Neural cell (in vitro differentiated cells): ENCODE measurements around the gene TBCC. TPM values are rescaled to one million over a fixed set of nuclear protein-coding genes. Genes with fewer than 3 reads are reported as not detected.

Source experiments
- H2AFZ ChIP-seq: fragments of 200-600, 300-800 bp; sonication (generic), shearing (Covaris generic); 2 replicates; pipeline ENCODE4 v1.6.0; 2014; ENCODE audit warnings: low read depth, mild to moderate bottlenecking, antibody characterized with exemption, low read length, moderate library complexity
- H3F3A ChIP-seq: fragments of 200-600 bp; shearing (Covaris generic); 2 replicates; pipeline ENCODE4 v1.6.1; 2016; ENCODE audit warnings: mild to moderate bottlenecking, moderate library complexity, mixed read lengths, antibody characterized with exemption, low read length; ENCODE audit not compliant: insufficient read depth, poor library complexity, severe bottlenecking
- H3K27ac ChIP-seq: fragments of 200-600, 300-800 bp; sonication (generic), shearing (Covaris generic); 2 replicates; pipeline ENCODE4 v1.5.1; 2014; ENCODE audit warnings: mild to moderate bottlenecking, low read length, moderate library complexity
- H3K27me3 ChIP-seq: fragments of 300-800, 200-600 bp; sonication (generic), shearing (Covaris generic); 2 replicates; pipeline ENCODE4 v1.6.0; 2014; ENCODE audit warnings: mild to moderate bottlenecking, low read depth, low read length, moderate library complexity; ENCODE audit not compliant: insufficient read depth
- H3K36me3 ChIP-seq: fragments of 300-800, 200-600 bp; sonication (generic), shearing (Covaris generic); 2 replicates; pipeline ENCODE4 v1.5.1; 2014; ENCODE audit warnings: mild to moderate bottlenecking, antibody characterized with exemption, low read length, moderate library complexity; ENCODE audit not compliant: insufficient read depth
- H3K4me2 ChIP-seq: fragments of 300-800, 200-600 bp; sonication (generic), shearing (Covaris generic); 2 replicates; pipeline ENCODE4 v1.6.0; 2014; ENCODE audit warnings: mild to moderate bottlenecking, low read length
- H3K4me3 ChIP-seq: fragments of 300-800, 200-600 bp; sonication (generic), shearing (Covaris generic); 2 replicates; pipeline ENCODE4 v1.5.1; 2014; ENCODE audit warnings: mild to moderate bottlenecking, low read length, moderate library complexity
- H3K79me2 ChIP-seq: fragments of 200-600 bp; shearing (Covaris generic); replicated peaks from 2 replicates; pipeline ENCODE4 v1.6.0; 2014; ENCODE audit warnings: mild to moderate bottlenecking, low read length, moderate library complexity; ENCODE audit not compliant: insufficient read depth
- H3K9ac ChIP-seq: fragments of 300-800, 200-600 bp; sonication (generic), shearing (Covaris generic); 2 replicates; pipeline ENCODE4 v1.6.1; 2016; ENCODE audit warnings: mild to moderate bottlenecking, low read length, mixed read lengths
- H3K9me2 ChIP-seq: fragments of 200-600 bp; shearing (Covaris generic); 2 replicates; pipeline ENCODE4 v1.6.1; 2016; ENCODE audit warnings: mild to moderate bottlenecking, low read length, mixed read lengths; ENCODE audit not compliant: insufficient read depth
- H3K9me3 ChIP-seq: fragments of 200-600, 300-800 bp; sonication (generic), shearing (Covaris generic); 2 replicates; pipeline ENCODE4 v1.6.1; 2016; ENCODE audit warnings: mild to moderate bottlenecking, mixed run types, low read length, moderate library complexity, mixed read lengths
- H4K20me1 ChIP-seq: fragments of 200-600 bp; shearing (Covaris generic); 2 replicates; pipeline ENCODE4 v1.6.1; 2016; ENCODE audit warnings: mild to moderate bottlenecking, mixed run types; ENCODE audit not compliant: insufficient read depth
- EP300 ChIP-seq: fragments of 450-650 bp; conservative IDR thresholded peaks from 2 replicates; pipeline ENCODE4 v1.6.1; 2014; ENCODE audit warnings: antibody characterized with exemption, mild to moderate bottlenecking, moderate library complexity; ENCODE audit not compliant: poor library complexity, severe bottlenecking
- EZH2 ChIP-seq: fragments of 200-600, 300-800 bp; shearing (Covaris generic), sonication (generic); IDR thresholded peaks from 2 replicates; pipeline ENCODE4 v1.6.1; 2014; ENCODE audit warnings: antibody characterized with exemption, low read length, borderline replicate concordance, mild to moderate bottlenecking; ENCODE audit not compliant: insufficient read depth, poor library complexity, severe bottlenecking
- MXI1 ChIP-seq: fragments of 450-650 bp; conservative IDR thresholded peaks from 2 replicates; pipeline ENCODE4 v1.6.1; 2014; ENCODE audit warnings: antibody characterized with exemption, mild to moderate bottlenecking; ENCODE audit not compliant: poor library complexity, severe bottlenecking
- POLR2AphosphoS5 ChIP-seq: IDR thresholded peaks from 2 replicates; pipeline ENCODE4 v1.6.1; 2012
- RAD21 ChIP-seq: fragments of 450-650 bp; conservative IDR thresholded peaks from 2 replicates; pipeline ENCODE4 v1.6.1; 2014; ENCODE audit warnings: antibody characterized with exemption, mild to moderate bottlenecking, moderate library complexity
- REST ChIP-seq: IDR thresholded peaks from 2 replicates; pipeline ENCODE4 v1.6.1; 2012; ENCODE audit warnings: borderline replicate concordance
- SMC3 ChIP-seq: fragments of 450-650 bp; conservative IDR thresholded peaks from 2 replicates; pipeline ENCODE4 v1.6.1; 2014; ENCODE audit warnings: antibody characterized with exemption, mild to moderate bottlenecking, moderate library complexity; ENCODE audit not compliant: poor library complexity
- TAF1 ChIP-seq: IDR thresholded peaks from 2 replicates; pipeline ENCODE4 v1.6.1; 2012; ENCODE audit warnings: low read depth
- polyA plus RNA-seq: library from polyadenylated mRNA; depleted of rRNA; stranded (reverse); fragments of >200 nt; gene quantifications from 2 replicates; pipeline ENCODE4 v1.2.3, GENCODE V29; 2014
- TF ChIP-seq, protein P1 (sequence below): fragments of 450-650 bp; IDR thresholded peaks from 2 replicates; pipeline ENCODE4 v1.5.1; 2014; ENCODE audit warnings: antibody characterized with exemption, mild to moderate bottlenecking, moderate library complexity; ENCODE audit not compliant: poor library complexity, severe bottlenecking

TBCC gene
- polyA plus RNA-seq, 1 donor from 2014 or later, result 112 TPM

GRCh38 chr6:42714098-42714761 lies 31.7 kb downstream of the TBCC start:
- Histone ChIP-seq H3K4me2 (no peak overlapping the region), H3F3A (no peaks in the 10 kb centered on the region), H3K9me3 (no peaks in the 10 kb centered on the region), H3K4me3 (no peak overlapping the region), H3K9ac (no peak overlapping the region), H4K20me1 (no peaks in the 10 kb centered on the region), H2AFZ (no peak overlapping the region), H3K27me3 (no peaks in the 10 kb centered on the region), H3K36me3 (no peaks in the 10 kb centered on the region), H3K27ac (no peak overlapping the region), H3K79me2 (no peaks in the 10 kb centered on the region), H3K9me2 (no peaks in the 10 kb centered on the region)
- TF ChIP-seq EP300 (no peak), REST (no peak), MXI1 (no peak), RAD21 (no peak), SMC3 (no peak), EZH2 (no peak), TAF1 (no peak), POLR2AphosphoS5 (no peak)
- TF ChIP-seq, protein P1, sequence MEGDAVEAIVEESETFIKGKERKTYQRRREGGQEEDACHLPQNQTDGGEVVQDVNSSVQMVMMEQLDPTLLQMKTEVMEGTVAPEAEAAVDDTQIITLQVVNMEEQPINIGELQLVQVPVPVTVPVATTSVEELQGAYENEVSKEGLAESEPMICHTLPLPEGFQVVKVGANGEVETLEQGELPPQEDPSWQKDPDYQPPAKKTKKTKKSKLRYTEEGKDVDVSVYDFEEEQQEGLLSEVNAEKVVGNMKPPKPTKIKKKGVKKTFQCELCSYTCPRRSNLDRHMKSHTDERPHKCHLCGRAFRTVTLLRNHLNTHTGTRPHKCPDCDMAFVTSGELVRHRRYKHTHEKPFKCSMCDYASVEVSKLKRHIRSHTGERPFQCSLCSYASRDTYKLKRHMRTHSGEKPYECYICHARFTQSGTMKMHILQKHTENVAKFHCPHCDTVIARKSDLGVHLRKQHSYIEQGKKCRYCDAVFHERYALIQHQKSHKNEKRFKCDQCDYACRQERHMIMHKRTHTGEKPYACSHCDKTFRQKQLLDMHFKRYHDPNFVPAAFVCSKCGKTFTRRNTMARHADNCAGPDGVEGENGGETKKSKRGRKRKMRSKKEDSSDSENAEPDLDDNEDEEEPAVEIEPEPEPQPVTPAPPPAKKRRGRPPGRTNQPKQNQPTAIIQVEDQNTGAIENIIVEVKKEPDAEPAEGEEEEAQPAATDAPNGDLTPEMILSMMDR, result no peak

DNA sequence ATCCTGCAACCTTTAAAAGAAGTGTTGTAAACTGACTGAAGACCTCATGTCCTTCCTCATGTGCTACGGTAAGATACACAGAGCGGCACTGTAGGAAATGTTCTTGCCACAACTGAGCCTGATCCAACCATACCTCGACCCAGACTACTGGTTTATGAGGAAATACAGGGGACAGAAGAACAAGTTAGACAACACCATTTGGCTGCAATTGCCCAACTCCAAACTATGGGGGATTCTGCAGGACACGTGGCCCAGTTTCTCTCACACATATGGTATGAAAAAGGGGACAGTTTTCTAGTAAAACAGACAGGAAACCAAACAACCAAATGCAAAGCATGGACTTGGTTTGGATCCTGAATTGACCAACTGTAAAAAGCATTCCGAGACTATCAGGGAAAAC lies 34.0 kb downstream of the TBCC start:
- Histone ChIP-seq H3K27me3 (no peaks in the 10 kb centered on the region), H2AFZ (no peak overlapping the region), H3K27ac (no peak overlapping the region), H3K9ac (no peak overlapping the region), H3K36me3 (no peaks in the 10 kb centered on the region), H3K4me3 (no peak overlapping the region), H3F3A (no peaks in the 10 kb centered on the region), H3K9me2 (no peaks in the 10 kb centered on the region), H3K4me2 (no peak overlapping the region), H3K79me2 (no peaks in the 10 kb centered on the region), H3K9me3 (no peaks in the 10 kb centered on the region), H4K20me1 (no peaks in the 10 kb centered on the region)
- no peak for TF ChIP-seq RAD21
- no peak for TF ChIP-seq REST
- TF ChIP-seq, protein P1, result no peak
- TF ChIP-seq MXI1, result no peak
- no peak for TF ChIP-seq EP300
- no peak for TF ChIP-seq EZH2
- TF ChIP-seq POLR2AphosphoS5, result no peak
- no peak for TF ChIP-seq SMC3
- TF ChIP-seq TAF1, result no peak
